Middle frontal gyrus (tissue), 1 donor: Measurements from ENCODE around the gene OR1M1.
A peak's percentile ranks its signal among the peaks of the same experiment; 100 is the strongest.

ENCODE experiments used
- DNase-seq: peaks from one replicate; pipeline ENCODE4 v3.0.0-alpha.2; 2015; ENCODE audit warnings: low spot score; ENCODE audit errors: extremely low spot score

Gene OR1M1

GRCh38 chr19:9075064-9075949 lies 11.6 kb upstream of the OR1M1 start:
- DNase-seq, result peak; percentile 13

GRCh38 chr19:9076901-9077300 lies 10.0 kb upstream of the OR1M1 start:
- DNase-seq, result no peak

GRCh38 chr19:9078651-9079050 lies 8.2 kb upstream of the OR1M1 start:
- DNase-seq, result no peak

- no peak for DNase-seq
Measured at GRCh38 chr19:9107375-9107774, 20.5 kb downstream of the OR1M1 start, which contains the start of gene OR7G2. TSS of gene OR7G2 (minus strand) at chr19:9107475. CDS start at chr19:9103243, 4,232 bp downstream.

GRCh38 chr19:9109959-9110358 lies 23.1 kb downstream of the OR1M1 start:
- DNase-seq, result no peak

- DNase-seq, result no peak
Measured at GRCh38 chr19:9115307-9115813, 28.5 kb downstream of the OR1M1 start, which contains the start of gene OR7G1. TSS of gene OR7G1 (minus strand) at chr19:9115763. CDS start at chr19:9115763, 0 bp downstream.

GRCh38 chr19:9116547-9116946 lies 29.7 kb downstream of the OR1M1 start:
- no peak for DNase-seq

- DNase-seq, result no peak
Measured at GRCh38 chr19:9126900-9127405, 40.1 kb downstream of the OR1M1 start, which contains the start of gene OR7G3. TSS of gene OR7G3 (minus strand) at chr19:9126950. CDS start at chr19:9126950, 0 bp downstream.

- no peak for DNase-seq
Measured at GRCh38 chr19:9128171-9128570, 41.3 kb downstream of the OR1M1 start.

GRCh38 chr19:9130965-9131364 lies 44.1 kb downstream of the OR1M1 start:
- DNase-seq, result no peak

- DNase-seq, result no peak
Measured at GRCh38 chr19:9132422-9132821, 45.6 kb downstream of the OR1M1 start.

- no peak for DNase-seq
Measured at GRCh38 chr19:9139609-9140158, 52.8 kb downstream of the OR1M1 start.

- DNase-seq, result peak; percentile 88
Measured at GRCh38 chr19:9140159-9140874, 53.5 kb downstream of the OR1M1 start, which contains the start of gene ZNF317. TSS of gene ZNF317 (plus strand) at chr19:9140397. CDS start at chr19:9156017, 15,620 bp downstream.

- DNase-seq, result no peak
Measured at GRCh38 chr19:9144920-9145319, 58.1 kb downstream of the OR1M1 start.
